ENCODE measurements around the gene NOXA1.

The NOXA1 gene

DNA sequence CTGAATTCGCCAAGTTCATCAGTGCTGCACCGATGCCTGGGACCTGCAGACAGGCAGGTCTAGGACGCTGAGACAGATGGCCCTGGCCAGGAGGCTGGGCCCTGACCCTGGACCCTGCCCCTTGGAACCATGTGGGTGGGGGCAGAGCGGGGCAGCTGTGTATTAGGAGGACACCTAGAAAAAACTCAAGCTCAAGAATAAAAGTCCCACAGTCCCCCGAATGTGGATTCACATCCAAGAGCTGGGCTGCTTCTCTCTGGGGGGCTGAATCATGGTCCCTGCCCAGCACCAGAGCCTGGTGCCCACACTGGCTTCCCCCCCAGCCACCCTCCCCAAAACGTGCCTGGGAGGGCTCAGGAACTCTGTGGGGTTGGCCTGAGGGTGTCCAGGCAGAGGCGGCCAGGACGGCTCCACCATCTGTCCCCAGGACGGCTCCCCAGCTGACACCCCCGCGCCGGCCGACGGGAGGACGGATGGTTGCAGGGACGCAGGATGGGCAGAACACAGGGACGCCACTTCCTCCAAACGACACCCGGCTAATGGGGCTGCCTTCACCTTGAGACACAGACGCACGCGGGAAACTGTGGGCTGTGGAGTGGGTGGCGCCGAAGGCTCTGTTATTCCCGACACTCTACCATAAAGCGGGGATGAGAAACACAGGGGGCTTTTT, 35.2 kb upstream of the NOXA1 start:
- no peak for DNase-seq

DNA sequence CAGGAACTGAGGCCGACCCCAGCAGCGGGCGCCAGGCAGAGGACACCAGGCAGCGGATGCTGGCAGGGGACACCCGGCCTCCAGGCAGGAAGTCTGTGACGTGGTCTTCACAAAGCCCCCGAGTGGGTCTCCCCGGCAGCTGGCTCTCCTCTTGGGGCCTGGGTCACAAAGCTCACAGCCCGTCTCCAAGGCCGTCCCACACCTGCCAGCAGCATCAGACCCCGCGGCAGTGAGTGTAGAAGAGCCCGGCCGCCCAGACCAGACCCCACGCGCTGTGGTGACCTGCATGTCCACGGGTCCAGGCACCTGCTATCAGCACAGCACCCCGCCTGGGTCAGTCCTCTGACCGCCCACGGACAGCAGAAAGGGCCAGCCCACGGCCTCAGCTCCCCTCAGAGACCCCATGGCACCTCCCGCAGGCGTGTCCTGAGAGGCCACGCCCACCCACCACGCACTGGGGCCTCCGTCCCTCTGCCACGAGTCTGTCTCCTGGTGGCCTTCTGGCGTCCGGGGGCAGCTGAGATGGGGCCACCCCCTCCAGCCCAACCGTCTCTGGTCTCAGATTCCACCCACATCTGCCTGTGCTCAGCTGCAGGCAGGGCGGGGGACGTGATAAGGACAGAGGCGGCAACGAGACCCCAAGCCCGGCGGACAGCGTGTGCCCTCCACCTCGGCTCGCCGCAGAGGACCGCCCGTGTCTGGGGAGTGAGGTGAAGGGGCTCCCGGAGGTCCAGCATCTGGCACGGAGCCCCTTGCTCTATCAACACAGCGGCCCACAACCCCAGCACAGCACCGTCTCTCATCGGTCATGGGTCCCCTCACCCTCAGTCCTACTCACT, 34.4 kb upstream of the NOXA1 start:
- no peak for DNase-seq

- no peak for DNase-seq
These were observed 33.8 kb upstream of the NOXA1 start for GRCh38 chr9:137389428-137389746.

GRCh38 chr9:137390553-137391410, 32.4 kb upstream of the NOXA1 start:
- DNase-seq: no peak

DNA sequence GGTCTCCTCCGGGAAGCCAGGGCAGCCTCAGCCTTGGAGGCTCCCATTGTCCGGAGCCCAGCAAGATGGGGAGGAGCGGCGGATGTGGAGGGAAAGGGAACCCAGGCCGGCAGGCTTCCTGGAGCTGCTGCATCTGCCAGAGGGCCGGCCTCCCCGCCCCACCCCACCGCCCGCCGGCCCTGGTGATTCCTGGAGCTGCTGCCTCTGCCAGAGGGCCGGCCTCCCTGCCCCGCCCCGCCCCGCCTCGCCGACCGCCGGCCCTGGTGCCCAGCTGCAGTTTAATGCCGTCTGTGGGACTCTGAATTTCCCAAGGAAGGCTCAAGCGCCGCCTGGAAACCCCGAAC, 31.8 kb upstream of the NOXA1 start:
- DNase-seq: no peak

- DNase-seq: no peak
These were observed 30.8 kb upstream of the NOXA1 start for GRCh38 chr9:137392232-137393007.

- no peak for DNase-seq
These were observed 29.7 kb upstream of the NOXA1 start for GRCh38 chr9:137393176-137394150.

DNA sequence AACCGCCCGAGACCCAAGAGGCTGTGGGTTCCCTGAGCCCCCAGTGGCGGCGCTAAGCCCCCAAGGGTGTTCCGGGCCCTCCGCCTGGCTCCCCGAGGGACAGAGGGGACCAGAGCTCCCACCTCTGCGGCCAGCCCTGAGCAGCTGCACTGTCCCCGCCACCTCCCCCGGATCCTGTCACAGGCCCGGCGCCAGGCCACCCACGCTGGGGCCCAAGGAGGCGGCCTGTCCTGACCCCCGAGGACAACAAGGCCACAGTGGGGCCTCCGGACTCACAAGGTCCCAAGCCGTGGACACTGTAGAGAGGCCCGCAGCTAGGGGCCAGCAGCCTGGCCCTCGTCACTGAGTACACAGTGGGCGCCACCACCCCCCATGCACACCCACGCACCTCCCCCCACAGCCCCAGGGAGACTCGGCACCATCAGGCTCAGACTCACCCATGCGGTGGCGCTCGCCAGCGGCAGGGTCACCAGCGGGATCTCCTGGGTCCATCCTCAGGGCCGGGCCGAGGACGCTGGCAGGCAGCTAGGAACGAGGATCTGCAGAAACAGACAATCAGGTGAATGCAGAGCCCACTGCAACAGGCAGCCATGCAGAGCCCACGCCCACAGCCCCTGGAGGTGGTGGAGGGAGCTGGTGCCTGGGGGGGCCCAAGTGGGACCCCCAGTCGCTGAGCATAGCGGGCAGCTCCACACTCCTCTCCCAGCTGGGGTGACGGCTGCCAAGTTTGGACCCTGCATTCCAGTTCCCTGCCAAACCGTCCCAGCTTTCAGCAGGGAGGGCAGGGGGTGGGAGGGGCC, 28.1 kb upstream of the NOXA1 start:
- no peak for DNase-seq

DNA sequence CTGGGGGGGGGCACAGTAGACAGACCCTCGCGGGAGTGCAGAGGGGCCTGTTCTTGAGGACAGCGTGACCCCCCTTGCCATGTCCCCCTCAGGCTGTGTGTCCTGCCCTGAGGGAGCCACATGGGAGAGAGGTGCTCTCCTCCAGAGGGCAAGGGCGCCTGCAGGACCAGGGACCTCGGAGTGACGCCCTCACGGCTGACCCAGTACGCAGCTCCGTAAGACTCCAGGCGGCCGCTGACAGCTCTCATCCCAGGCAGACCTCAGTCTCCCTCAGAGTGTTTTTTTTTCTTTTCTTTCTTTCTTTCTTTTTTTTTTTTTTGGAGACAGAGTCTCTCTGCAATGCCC, 27.6 kb upstream of the NOXA1 start:
- no peak for DNase-seq

DNA sequence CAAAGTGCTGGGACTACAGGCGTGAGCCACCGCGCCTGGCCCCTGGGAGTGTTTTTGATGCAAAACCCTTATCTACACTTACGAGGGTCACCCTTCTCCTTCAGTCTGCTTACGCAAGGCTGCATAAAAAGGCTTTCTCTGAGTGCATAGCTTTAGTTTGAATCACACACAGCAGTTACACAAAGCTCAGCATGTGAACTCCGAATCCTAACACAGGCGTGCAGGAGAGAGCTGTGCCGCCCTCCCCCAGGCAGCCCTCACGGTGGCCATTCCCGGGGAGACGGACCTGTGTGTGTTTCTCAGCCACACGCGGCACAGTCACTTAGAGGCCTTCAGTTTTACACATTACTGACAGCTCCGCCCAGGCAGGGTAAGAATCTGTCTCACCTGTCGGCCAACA, 27.0 kb upstream of the NOXA1 start:
- DNase-seq: no peak

- no peak for DNase-seq
These were observed 26.4 kb upstream of the NOXA1 start for GRCh38 chr9:137396634-137397367.

DNA sequence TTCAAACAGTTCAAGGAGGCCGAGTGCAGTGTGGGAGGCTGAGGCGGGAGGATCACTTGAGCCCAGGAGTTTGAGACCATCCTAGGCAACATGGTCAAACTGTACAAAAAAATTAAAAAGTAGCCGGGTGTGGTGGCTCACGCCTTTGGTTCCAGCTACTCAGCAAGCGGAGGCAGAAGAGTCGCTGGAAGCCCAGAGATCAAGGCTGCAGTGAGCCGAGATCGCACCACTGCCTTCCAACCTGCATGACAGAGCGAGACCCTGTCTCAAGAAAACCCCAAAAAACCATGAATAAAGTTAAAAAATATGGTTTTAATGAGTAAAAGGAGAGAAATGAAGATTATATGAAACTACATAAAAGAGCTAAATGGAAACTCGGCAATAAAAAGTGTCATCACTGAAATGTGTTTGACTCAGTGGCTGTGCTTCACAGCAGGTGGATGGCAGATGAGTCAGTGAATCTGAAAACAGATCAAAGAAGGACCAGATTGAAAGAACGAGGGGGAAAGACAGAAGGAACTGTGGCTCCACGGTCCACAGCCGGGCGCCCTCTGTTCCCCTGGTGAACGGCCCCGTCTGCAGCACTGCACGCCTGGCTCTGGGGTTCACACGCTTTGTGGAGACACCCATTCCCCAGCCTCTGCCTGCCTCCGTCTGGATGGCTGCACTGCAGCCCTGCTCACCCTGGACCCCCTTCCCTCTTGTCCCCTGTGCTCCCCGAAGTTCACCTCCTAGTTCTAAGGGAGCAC, 25.3 kb upstream of the NOXA1 start:
- no peak for DNase-seq

DNA sequence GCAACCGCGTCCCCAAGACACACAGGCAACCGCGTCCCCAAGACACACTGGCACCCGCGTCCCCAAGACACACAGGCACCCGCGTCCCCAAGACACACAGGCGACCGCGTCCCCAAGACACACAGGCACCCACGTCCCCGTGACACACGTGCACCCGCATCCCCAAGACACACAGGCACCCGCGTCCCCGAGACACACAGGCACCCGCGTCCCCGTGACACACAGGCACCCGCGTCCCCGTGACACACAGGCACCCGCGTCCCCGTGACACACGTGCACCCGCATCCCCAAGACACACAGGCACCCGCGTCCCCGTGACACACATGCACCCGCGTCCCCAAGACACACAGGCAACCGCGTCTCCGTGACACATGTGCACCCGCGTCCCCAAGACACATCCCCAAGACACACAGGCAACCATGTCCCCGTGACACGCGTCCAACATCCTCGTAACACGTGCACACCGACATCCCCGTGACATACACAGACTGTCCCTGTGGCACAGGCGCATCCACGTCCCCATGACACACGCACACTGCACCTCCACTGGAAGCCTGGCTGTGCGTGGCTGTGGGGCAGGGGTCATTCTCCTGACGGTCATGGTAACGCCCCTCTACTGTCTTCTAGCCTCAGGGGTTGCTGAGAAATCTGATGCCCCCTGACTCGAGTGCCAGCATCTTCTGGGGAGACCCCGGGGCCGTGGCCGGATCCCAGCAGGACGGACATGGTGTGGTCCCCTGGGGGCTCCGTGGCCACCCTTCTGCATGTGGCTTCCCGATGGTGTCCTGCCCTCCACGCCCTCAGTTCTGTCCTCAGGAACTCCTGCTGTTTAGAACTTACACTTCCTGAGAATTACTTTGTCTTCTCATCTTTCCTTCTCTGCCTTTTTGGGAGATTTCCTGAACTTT, 24.4 kb upstream of the NOXA1 start:
- no peak for DNase-seq

DNA sequence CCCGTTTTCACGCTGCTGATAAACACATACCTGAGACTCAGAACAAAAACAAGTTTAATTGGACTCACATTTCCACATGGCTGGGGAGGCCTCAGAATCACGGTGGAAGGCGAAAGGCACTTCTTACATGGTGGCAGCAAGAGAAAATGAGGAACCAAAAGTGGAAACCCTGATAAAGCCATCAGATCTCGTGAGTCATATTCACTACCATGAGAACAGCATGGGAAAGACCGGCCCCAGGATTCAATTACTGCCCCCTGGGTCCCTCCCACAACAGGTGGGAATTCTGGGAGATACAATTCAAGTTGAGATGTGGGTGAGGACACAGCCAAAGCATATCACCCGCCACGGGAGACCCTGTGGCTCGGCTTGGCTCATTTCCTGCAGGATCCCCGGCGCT, 20.4 kb upstream of the NOXA1 start:
- no peak for DNase-seq

GRCh38 chr9:137403269-137403668, 19.9 kb upstream of the NOXA1 start:
- DNase-seq: no peak

- no peak for DNase-seq
These were observed 18.1 kb upstream of the NOXA1 start for GRCh38 chr9:137404961-137405567.

DNA sequence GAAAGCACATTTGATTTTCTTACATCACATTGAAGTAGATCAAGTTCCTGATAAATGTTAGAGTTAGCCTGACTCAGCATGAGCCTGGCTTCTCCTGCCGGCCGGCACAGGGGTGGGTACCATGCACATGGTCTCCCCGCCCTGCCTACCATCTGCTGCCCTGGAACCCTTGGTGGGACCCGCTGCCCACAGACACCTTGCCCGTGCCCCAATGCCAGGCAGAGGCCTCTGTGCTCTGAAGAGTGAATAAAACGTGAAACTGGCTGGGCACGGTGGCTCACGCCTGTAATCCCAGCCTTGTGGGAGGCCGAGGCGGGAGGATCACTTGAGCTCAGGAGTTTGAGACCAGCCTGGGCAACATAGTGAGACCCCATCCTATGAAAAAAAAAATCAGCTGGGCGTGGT, 17.5 kb upstream of the NOXA1 start:
- DNase-seq: no peak

Data from NCI-H1105 treated with DMSO at 0.1 percent for 48 hours (cell line).